NCI-H1417 treated with DMSO at 0.1 percent for 48 hours (cell line): ENCODE measurements around the gene ARID5B.

Experiments used
- DNase-seq: peaks from one replicate; lab custom pipeline; 2025; lab: John Stamatoyannopoulos, UW

ARID5B gene

DNA sequence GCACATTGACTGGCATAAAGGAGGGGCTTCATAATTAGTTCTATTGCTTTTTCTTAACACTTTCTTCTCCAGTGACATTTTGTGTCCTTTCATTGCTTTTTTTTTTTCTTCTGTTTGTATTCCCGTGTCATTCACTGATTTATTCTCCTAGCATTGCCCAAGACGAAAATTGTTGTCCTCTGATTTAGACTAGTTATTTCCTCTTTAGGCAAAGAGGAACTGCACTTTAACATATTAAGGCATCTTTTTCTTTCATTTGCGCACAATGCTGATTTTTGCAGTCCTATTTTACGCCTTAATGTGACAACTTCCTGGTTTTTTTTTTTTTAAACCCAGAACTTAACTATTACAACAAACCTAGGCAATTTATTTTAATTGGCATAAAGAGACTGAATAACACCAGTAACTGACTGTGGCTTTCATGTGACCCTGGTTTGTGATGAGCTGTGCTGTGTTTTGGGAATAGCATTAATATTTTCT lies 39.7 kb downstream of the ARID5B start:
- no peak for DNase-seq

DNA sequence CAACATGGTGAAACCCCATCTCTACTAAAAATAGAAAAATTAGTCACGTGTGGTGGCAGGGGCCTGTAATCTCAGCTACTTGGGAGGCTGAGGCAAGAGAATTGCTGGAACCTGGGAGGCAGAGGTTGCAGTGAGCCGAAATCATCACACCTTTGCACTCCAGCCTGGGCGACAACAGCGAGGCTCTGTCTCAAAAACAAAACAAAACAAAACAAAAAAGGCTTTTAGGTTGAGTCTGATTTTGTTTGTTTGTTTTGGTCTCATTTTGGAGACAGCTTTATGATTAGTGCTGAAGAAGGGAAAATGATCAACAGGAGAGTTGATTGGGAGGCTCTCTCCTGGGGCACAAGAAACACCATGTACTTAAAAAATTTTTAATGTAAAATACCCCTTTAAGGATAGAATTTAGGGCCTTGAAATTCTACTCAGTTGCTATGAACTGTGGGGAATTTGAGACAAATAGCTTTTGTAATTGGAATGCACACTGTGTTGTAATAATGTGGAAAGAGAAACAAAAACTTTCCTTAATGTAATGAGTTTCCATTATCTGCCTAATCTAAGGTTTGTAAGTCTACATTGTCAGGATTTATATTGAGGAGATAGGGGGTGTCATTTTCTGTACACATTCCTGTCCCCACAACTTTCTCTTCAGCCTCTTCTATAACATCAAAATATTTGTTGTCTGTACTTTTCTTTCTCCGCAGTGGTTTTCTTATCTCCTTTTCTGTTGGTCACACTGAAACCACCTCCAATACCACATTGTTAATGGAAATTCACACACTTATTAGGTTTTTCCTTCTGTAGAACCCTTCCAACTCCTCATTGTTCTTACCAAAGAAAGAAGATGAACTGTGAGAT lies 41.3 kb downstream of the ARID5B start:
- DNase-seq = no peak

DNA sequence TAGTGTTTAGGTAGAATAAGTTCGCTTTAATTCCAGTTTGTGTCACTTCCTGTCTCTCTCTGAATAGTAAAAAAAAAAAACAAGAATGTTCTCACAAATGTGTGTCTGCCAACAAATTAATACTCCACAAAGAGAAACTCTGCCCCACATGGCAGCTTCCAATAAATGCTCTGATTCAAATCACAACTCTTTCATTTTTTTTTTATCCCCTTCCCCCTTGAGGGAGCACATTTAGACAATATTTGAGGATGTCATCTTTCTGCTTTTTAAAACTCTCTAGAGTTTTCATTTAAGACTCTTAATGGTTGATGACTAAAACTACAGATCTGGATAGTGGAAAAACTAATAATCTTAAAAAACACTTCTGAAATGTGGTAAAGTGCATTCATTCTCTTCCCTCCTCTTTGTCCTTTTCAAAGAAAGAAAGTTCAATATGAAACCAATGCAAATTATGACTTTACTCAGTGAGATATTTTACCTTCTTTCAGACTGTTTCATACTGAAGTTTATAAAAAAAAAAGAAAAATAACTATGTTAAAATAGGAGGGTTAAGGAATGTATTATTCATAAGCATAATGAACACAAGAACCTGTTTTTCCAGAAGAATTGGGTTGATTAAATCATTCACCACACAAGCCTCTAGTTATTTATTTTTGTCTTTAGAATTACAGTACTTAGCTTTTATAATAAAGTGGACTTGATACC lies 42.3 kb downstream of the ARID5B start:
- no peak for DNase-seq

DNA sequence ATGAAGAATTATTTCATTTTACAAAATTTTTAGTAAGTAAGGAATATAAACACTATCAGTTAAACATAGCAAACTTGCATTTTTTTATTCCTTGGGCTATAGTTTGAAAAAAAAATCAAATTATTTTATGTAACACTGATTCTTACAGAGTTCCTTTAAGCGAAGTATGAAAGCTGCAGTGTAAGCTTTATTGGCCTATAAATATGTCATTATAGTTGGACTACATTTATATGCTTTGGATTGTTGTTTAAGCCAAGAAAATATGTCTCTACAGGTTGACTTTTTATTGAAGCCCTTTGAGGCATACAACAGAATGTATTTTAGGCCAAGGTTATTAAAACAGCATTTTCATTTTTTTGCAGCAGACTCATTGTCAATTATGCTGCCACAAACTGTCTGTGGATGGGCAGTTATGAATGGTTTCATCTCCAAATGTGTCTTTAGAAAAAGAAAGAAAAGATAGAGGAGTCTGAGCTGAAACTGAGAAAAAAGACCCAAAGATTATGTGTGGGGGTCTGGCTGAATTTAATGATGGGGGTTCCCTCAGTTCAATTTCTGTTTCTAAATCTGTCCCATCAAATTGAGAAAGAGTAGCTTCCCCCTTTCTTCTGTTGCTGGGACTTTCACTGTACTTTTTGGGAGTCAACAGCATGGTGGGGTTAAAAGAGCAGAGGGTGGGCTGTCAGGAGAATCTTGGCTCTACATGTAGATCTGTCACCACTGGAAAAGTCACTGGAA lies 43.1 kb downstream of the ARID5B start:
- no peak for DNase-seq

DNA sequence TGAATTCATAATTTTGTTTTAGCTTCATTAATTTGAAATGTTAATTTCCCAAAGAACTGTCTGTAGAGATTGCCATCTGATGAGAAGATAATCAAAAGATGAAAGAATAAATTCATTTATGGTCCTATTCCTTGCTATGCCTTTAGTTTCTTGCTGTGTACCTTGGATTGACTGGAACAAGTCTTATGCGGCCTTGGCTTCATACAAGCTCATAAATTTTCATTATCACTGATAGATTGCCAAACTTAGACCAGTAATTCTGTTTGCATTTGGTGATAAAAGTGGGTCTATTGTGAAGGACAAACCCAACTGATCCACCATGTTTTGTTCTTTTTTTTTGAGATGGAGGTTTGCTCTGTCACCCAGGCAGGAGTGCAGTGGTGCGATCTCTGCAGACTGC lies 48.2 kb downstream of the ARID5B start:
- DNase-seq = no peak

DNA sequence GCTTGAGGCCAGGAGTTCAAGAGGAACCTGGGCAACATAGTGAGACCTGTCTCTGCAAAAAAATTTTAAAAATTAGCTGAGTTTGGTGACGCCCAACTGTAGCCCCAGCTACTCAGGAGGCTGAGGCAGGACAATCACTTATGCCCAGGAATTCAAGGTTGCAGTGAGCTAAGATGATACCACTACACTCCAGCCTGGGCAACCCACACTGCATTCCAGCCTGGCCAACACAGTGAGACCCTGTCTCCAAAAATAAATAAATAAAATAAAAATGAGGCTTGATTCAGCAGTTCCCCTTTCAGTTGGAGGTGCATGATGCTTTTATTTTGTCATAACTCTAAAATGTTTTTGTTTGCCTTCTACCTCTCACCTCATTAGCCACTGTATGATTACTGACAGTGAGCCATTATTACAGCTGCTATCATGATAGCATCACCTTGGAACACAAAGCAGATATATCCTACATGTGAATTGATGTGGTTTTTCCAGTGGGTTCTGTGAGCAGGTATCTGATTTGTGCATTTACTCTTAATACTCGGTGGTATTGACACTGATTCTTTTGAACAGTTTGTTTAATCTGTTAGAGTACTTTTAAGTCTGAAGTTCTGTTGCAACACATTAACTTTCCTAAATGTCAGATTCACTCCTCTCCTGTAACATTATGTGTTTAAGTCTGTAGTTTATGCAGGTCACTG lies 49.1 kb downstream of the ARID5B start:
- DNase-seq = no peak

DNA sequence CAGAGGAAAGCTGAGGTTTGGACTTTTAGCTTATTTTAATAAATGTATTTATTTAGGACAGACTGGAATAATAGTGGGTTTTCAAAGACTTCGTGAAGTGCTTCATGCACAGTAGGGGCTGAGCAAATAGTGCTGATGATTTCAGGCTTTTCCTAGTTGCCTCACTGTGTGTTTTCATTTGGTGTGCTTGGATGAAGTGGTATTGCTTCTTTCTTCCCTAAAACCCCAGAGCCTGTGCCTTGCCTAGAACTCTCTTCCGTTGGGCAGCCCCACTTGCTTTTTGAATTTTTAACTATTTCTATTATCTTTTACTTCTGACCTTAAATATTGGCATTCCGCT lies 49.6 kb downstream of the ARID5B start:
- no peak for DNase-seq

DNA sequence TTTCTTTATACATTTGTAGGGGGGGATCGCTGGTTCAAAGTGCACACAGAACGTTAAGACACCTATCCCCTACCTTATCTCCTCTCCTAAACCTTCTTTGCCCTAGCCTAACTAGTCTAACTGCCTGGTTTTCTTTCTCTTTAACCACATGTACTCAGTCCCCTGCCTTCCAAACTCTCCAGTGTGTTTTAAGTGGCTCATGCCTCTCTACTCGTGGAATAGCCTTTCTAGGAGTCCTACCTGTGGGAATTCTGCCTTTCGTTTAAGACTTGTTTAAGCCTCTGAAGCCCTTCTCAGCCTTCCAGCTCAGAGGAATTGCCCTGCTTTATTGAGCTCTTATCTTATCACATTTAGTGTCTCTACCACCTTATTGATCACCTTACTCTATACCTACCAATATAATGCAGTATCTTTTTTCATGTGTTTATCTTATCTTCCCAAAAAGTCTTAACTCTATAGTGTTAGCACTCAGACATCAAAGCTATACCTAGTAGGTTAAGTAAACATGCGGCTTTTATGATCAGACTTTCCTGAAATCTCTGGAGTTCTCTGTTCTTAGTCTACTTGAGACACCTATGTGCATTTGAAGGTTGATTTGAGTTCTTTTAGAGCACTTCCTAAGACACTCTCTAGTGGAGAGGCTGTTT lies 50.7 kb downstream of the ARID5B start:
- no peak for DNase-seq

DNA sequence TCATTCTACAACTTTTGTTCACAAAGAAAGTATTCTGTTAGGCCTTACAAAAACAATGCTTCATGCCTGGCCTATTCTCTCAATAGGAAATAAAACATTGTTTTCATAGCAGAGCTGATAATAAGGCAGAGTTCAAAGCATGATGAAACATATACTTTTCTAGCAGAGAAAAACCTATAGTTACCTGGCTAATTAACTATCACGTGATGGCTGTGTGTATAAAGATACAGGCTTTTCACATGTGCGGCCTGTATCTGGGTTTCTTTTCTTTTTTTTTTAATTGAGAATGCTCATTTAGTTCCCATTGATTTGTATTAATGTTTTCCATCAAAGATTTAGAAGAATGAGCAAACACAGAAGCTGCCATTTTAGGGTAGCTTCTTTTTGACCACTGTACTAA lies 51.7 kb downstream of the ARID5B start:
- no peak for DNase-seq

DNA sequence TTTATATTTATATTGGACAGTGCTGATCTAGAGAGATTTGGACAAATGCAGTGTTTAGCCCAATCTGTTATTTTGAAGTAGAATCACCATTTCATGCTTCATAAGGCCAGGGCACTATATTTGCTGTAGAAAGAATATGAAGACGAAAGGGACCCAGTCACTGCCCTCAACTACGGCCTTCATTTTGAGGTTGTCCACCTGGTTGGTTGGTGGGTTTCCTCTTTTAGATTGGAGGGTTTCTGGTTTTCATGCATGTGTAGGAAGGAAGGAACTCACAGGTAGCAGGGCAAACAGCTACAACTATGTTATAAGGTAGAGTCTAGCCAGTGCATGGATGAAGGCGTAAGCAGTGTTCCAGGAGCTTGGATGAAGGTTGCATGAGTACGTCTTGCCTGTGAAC lies 56.3 kb downstream of the ARID5B start:
- DNase-seq = no peak

DNA sequence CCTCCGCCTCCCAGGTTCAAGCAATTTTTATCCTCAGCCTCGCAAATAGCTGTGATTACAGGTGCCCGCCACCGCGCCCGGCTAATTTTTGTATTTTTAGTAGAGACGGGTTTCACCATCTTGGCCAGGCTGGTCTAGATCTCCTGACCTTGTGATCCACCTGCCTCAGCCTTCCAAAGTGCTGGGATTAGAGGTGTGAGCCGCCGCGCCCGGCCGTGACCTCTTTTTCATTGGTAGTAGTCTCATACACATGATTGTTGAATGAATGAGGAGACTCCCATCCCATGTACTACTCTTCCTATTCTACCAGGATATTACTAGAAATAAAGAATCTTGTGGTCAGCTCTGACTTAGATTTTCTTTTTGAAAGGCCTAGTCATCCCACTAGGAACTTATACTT lies 56.8 kb downstream of the ARID5B start:
- DNase-seq = no peak

DNA sequence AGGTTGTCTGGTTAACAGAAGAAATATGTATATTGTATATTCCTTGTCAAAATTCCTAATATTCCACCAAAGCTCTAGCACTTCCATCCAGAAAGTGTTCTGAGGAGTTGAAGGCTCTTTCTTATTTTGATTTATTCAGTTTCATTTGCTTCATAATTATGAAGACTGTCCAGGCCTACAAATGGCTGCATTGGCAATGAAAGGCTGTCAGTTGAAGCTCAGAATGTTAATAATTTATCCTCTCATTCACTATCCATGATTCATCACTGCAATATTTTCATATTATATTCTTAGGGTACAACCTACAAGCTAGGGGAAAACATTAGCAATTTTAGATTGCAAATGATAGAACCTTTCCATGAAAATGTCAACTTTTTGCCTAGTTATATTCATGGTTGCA lies 57.3 kb downstream of the ARID5B start:
- DNase-seq = no peak

DNA sequence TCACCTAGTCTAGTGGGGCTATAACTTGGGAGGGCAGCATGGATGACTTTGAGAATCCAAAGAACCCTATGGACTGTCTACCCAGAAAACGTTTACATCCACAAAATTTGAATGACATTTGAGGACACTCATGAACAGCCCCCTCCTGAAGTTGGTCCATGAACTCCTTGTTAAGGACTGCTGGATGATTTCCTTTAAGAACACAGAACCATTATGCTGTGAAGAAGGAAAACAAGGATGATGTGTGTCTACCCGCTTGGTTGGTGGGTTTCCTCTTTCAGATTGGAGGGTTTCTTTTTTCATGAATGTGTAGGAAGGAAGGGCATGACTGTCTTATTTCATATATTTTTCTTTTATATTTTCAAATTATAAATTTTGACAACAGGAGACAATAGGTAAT lies 58.3 kb downstream of the ARID5B start:
- DNase-seq = no peak

DNA sequence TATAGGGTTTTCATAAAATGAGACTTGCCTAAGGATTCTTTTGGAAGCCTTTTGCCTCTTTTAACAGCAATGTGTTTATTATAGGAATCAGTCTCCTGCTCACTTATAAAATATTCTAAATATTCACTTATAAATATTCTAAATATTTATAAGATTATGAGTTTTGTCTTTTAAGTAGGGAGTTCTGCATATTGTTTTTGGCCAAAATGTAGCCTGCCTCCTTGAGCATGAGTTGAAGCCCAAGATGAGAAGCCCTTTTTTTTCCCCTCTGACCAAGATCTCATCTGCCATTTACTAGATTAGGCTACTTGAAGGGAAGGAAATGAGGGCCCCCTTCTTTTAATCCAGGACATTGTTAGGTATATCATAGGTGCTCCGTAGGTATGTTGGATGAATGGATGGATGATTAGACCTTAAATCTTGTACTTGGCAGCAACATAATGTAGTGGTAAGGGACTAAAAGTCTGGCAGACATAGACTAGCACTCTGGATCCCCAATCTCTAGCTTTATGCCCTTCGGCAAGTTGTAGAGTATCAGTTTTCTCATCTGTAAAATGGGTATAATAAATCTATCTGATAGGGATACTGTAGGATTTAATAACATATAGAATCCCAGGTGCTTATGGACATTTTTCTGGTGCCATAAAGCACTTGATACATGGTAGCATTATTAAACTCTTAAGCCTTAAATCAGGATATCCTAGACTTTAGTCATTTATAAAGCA lies 59.1 kb downstream of the ARID5B start:
- DNase-seq = no peak

DNA sequence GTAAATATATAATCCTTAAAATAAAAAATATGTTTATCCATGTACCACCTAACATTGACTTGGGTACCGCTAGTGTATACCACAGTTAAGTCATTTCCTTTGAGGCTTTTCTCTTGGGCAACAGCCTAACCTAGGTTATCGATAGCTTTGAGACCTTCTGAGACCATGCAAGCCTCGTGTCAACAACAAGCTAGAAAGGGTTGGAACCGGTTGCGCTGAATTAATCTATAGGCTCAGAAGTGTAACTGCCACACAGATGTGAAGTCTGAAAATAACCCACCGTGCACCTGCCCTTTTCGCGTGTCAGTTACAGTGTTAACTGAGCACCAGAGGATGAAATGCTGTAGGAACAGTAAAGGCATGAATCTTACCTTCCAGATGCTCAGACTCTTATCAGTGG lies 59.8 kb downstream of the ARID5B start:
- no peak for DNase-seq

DNA sequence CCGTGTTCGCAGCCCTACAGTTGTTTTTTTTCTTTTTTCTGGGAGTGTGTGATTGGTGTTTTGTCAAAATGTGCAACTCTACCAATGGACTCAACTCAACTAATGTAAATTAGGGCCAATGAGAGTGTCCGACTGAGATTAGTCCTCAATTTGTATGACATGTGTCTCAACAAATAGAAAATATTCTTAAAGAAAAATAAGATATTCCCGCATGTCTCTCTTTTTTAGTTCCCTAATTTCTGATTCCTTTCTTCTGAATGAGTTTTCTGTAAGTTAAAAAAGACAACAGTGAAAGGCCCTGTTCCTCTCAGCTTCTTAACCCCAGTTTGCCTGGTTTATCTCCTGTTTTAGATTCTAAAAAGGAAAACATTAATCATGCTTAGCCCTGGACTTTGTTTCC lies 61.5 kb downstream of the ARID5B start:
- DNase-seq = no peak

DNA sequence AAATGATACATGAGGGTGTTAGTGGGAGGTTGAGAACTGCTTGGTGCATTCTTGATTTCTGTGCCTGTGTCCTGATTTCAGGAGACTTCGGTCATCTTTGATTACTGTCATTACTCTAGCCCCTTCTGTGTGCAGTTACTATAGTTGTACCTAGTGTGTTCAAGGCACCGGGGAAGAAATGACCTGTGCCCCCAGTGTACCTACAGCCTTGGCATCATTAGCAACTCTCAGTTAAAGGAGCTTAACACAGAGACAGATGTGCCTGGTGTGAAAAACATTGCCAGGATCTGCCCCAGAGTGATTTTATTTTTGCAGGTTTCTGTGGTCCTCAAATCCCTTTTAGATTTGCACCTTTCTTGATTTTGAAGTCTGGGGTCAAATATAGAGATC lies 62.2 kb downstream of the ARID5B start:
- no peak for DNase-seq

DNA sequence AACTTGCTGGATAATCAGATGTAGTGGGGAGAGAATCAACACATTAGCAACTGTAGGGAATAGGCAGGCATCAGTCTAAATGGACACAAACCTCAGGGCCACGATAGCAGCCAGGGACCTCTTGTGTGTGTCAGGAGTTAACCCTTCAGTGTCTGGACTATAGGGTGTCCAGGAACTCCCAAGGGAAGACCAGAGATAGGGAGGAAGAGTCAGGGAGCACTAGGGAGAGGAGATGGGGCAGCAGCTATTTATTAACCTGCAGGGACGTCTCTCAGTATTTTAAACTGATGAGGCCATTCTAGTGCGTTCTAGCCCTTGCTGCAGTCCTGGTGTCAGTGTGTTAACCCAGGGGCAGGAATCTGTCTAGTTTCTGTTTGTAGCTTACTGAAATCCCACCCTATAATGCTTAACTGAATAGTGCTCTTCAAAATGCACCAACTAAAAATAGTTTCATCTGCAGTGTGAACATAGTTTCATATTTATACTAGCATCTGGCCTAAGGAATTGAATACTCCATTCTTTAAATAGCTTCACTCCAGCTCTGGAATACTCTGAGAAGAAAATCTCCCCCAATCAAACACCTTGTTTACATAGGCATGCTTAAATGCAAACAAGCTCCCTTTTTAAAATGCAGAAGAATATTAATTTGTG lies 62.7 kb downstream of the ARID5B start:
- no peak for DNase-seq

DNA sequence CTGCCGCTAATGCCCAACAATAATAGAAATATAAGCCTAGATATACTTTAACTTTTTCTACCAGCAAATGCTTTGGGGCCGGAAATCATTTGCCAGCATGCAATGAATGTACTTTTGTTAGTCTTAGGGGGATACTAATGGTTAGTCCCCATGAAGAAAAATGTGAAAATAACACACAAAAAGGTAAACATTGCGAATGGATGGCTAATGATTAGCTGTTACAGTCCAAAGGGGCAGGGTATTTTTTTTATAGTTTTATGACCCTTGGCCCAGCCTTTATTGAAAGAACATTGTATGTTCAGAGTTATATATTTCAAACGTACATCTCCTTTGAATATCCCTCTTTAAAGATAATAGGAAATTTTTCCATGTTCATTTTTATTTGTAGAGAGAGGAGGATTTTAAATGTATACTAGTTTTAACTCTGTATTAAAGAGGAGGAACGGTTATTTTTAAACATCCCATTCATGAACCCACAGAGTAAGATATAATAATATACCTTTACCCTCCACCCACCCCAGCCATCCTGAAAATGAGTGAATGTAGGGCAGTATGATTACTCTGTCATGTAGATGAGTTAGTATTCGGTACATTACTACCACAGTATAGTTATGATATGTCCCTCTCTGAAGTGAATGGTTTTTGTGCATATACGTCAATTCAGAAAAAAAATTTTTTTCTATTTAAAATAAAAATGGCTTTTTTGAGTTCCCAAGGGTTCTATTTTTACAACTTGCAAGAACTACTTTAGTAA lies 63.6 kb downstream of the ARID5B start:
- DNase-seq = no peak
